MM.1S (cell line): ENCODE data around the gene SNX9.

Source experiments
- DNase-seq: peaks from one replicate; pipeline ENCODE4 v3.0.0-alpha.2; 2015
- H2AFZ ChIP-seq: fragments of 300-600 bp; sonication (generic); 2 replicates; pipeline ENCODE4 v1.6.0; 2016; ENCODE audit warnings: antibody characterized with exemption, low read length
- H3F3A ChIP-seq: fragments of 300-600 bp; sonication (generic); 2 replicates; pipeline ENCODE4 v1.6.1; 2016; ENCODE audit warnings: mild to moderate bottlenecking, antibody characterized with exemption, low read length, moderate library complexity, mixed read lengths; ENCODE audit not compliant: insufficient read depth
- H3K27ac ChIP-seq: fragments of 300-600 bp; sonication (generic); 2 replicates; pipeline ENCODE4 v1.5.1; 2016; ENCODE audit warnings: mild to moderate bottlenecking, low read length
- H3K27me3 ChIP-seq: fragments of 300-600 bp; sonication (generic); replicated peaks from 2 replicates; pipeline ENCODE4 v1.6.0; 2016; ENCODE audit warnings: low read length; ENCODE audit not compliant: insufficient read depth
- H3K36me3 ChIP-seq: fragments of 300-600 bp; sonication (generic); replicated peaks from 2 replicates; pipeline ENCODE4 v1.6.1; 2016; ENCODE audit warnings: mild to moderate bottlenecking, low read length, mixed read lengths; ENCODE audit not compliant: insufficient read depth
- H3K4me1 ChIP-seq: fragments of 300-600 bp; sonication (generic); 2 replicates; pipeline ENCODE4 v1.6.1; 2016; ENCODE audit warnings: low read length, mixed read lengths
- H3K4me2 ChIP-seq: fragments of 300-600 bp; sonication (generic); 2 replicates; pipeline ENCODE4 v1.6.0; 2016; ENCODE audit warnings: low read depth, low read length
- H3K4me3 ChIP-seq: fragments of 300-600 bp; sonication (generic); 2 replicates; pipeline ENCODE4 v1.5.1; 2016; ENCODE audit warnings: low read length, mixed read lengths
- H3K79me2 ChIP-seq: fragments of 300-600 bp; sonication (generic); 2 replicates; pipeline ENCODE4 v1.6.1; 2016; ENCODE audit warnings: mixed run types, low read length, mixed read lengths
- H3K9ac ChIP-seq: fragments of 300-600 bp; sonication (generic); 2 replicates; pipeline ENCODE4 v1.6.1; 2016; ENCODE audit warnings: low read length, mixed read lengths
- H3K9me2 ChIP-seq: fragments of 300-600 bp; sonication (generic); replicated peaks from 2 replicates; pipeline ENCODE4 v1.6.1; 2016; ENCODE audit warnings: mild to moderate bottlenecking, low read length, mixed read lengths; ENCODE audit not compliant: insufficient read depth
- H3K9me3 ChIP-seq: fragments of 300-600 bp; sonication (generic); replicated peaks from 2 replicates; pipeline ENCODE4 v1.6.1; 2016; ENCODE audit warnings: mild to moderate bottlenecking, low read length, mixed read lengths; ENCODE audit not compliant: insufficient read depth
- H4K20me1 ChIP-seq: fragments of 300-600 bp; sonication (generic); 2 replicates; pipeline ENCODE4 v1.6.1; 2016; ENCODE audit warnings: mild to moderate bottlenecking, low read length, moderate library complexity, mixed read lengths; ENCODE audit not compliant: insufficient read depth
- CTCF ChIP-seq: fragments of 300-600 bp; sonication (generic); IDR thresholded peaks from 2 replicates; pipeline ENCODE4 v1.5.1; 2016; ENCODE audit warnings: antibody characterized with exemption, low read length, mixed read lengths
- EZH2 ChIP-seq: fragments of 300-600 bp; sonication (generic); optimal IDR thresholded peaks from 2 replicates; pipeline ENCODE3; 2017; ENCODE audit warnings: low read depth, mild to moderate bottlenecking, antibody characterized with exemption, low read length, mixed read lengths
- EZH2phosphoT487 ChIP-seq: fragments of 300-600 bp; sonication (generic); IDR thresholded peaks from 2 replicates; pipeline ENCODE4 v1.6.1; 2018; ENCODE audit warnings: antibody characterized with exemption, low read length

Gene SNX9

GRCh38 chr6:157977176-157977804 lies 154.2 kb downstream of the SNX9 start:
- Histone ChIP-seq H3K9me2 (no peaks in the 10 kb centered on the region), H3K9me3 (no peaks in the 10 kb centered on the region), H3K79me2 (peaks cover under 1% of the 10 kb centered on the region; the same call in 1 of the 2 replicates), H3K36me3 (no peaks in the 10 kb centered on the region), H3K27ac (no peak overlapping the region), H3K4me3 (no peak overlapping the region), H3F3A (no peaks in the 10 kb centered on the region), H3K27me3 (no peaks in the 10 kb centered on the region), H3K4me1 (no peaks in the 10 kb centered on the region), H2AFZ (no peak overlapping the region), H4K20me1 (no peaks in the 10 kb centered on the region), H3K4me2 (no peak overlapping the region), H3K9ac (no peak overlapping the region)
- DNase-seq = no peak
- TF ChIP-seq EZH2phosphoT487 (no peak), EZH2 (no peak), CTCF (no peak)

GRCh38 chr6:157978021-157978783 lies 155.2 kb downstream of the SNX9 start:
- no peaks in the 10 kb centered on the region for H3K4me1 ChIP-seq
- no peak overlapping the region for H3K27ac ChIP-seq
- H2AFZ ChIP-seq = no peak overlapping the region

GRCh38 chr6:157980288-157981131 lies 157.5 kb downstream of the SNX9 start:
- H3K79me2 ChIP-seq = peaks cover 33% of the 10 kb centered on the region
- no peaks in the 10 kb centered on the region for H3K36me3 ChIP-seq
- no peaks in the 10 kb centered on the region for H3K9me2 ChIP-seq
- no peak for TF ChIP-seq EZH2
- no peak for TF ChIP-seq EZH2phosphoT487
- TF ChIP-seq CTCF = no peak
- no peaks in the 10 kb centered on the region for H3K9me3 ChIP-seq
- H4K20me1 ChIP-seq = no peaks in the 10 kb centered on the region
- no peaks in the 10 kb centered on the region for H3K27me3 ChIP-seq
- no peak overlapping the region for H3K27ac ChIP-seq
- H3K4me3 ChIP-seq = peak overlapping the region; percentile 68
- H3K4me2 ChIP-seq = peak overlapping the region; percentile 91
- peak overlapping the region; percentile 87 for H2AFZ ChIP-seq
- no peak overlapping the region; the same call in 1 of the 2 replicates for H3K9ac ChIP-seq
- no peak for DNase-seq
- peaks cover 4% of the 10 kb centered on the region; the same call in 1 of the 2 replicates for H3F3A ChIP-seq
- H3K4me1 ChIP-seq = no peaks in the 10 kb centered on the region

More at GRCh38 chr6:157978021-157978783, 155.2 kb downstream of the SNX9 start:
- Histone ChIP-seq H3F3A (peaks cover 1% of the 10 kb centered on the region; the same call in 1 of the 2 replicates), H3K4me2 (no peak overlapping the region), H3K27me3 (no peaks in the 10 kb centered on the region), H3K9me2 (no peaks in the 10 kb centered on the region), H3K9ac (no peak overlapping the region), H3K79me2 (peaks cover 10% of the 10 kb centered on the region), H3K36me3 (no peaks in the 10 kb centered on the region), H4K20me1 (no peaks in the 10 kb centered on the region), H3K9me3 (no peaks in the 10 kb centered on the region), H3K4me3 (no peak overlapping the region)
- DNase-seq = no peak
- TF ChIP-seq EZH2 (no peak), CTCF (no peak), EZH2phosphoT487 (no peak)
